NCI-H2029 (cell line): ENCODE measurements around the gene NSMCE4A.
A peak's percentile ranks its signal among the peaks of the same experiment; 100 is the strongest.
"Not testable (repeated sequence)": the region's sequence is repeated elsewhere in the genome, so short reads cannot be mapped to it uniquely, and the experiment has no call there.

Experiments used
- DNase-seq: peaks from one replicate; lab custom pipeline; 2025; lab: John Stamatoyannopoulos, UW

NSMCE4A gene

DNA sequence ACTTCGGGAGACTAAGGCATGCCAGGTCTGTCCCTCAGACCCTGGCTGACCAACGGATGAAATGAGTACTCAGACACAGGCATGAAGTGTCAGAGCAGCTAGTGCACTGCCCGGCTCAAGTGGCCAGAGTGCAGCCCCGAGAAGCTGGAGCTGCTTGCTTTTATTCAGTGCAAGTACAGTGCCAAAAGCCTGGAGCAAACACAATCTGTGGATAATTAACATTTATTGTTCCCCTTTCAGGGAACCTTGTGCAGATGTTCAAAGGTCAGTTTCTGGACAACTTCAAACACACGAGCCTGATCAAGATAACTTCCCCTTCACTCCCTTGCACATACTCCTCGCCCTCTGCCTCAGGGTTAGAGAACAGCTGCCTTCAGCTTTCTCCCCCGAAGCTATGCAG is 39.3 kb downstream of the NSMCE4A start:
- no peak for DNase-seq

DNA sequence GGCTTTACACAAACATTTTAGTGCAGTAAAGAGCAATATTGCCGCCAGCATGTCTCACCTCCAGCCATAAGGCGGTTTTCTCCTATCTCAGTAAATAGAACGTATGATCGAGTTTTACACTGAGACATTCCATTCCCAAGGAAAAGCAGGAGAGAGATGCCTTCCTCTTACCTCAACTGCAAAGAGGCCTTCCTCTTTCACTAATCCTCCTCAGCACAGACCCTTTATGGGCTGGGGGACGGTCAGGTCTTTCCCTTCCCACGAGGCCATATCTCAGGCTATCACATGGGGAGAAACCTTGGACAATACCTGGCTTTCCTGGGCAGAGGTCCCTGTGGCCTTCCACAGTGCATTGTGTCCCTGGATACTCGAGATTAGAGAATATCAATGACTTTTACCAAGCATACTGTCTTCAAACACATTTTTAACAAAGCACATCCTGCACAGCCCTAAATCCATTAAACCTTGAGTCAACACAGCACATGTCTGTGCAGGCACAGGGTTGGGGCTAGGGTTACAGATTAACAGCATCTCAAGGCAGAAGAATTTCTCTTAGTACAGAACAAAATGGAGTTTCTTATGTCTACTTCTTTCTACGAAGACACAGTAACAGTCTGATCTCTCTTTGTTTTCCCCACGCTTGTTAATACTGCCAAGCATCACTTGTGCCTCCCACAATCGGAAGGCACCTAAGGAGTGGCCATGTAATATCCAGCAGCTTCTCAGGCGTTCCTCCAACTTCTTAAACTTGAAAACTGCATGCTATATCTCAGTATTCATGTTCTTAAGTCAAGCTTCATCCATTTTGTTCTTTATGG is 44.5 kb downstream of the NSMCE4A start:
- DNase-seq, result not testable (repeated sequence)

DNA sequence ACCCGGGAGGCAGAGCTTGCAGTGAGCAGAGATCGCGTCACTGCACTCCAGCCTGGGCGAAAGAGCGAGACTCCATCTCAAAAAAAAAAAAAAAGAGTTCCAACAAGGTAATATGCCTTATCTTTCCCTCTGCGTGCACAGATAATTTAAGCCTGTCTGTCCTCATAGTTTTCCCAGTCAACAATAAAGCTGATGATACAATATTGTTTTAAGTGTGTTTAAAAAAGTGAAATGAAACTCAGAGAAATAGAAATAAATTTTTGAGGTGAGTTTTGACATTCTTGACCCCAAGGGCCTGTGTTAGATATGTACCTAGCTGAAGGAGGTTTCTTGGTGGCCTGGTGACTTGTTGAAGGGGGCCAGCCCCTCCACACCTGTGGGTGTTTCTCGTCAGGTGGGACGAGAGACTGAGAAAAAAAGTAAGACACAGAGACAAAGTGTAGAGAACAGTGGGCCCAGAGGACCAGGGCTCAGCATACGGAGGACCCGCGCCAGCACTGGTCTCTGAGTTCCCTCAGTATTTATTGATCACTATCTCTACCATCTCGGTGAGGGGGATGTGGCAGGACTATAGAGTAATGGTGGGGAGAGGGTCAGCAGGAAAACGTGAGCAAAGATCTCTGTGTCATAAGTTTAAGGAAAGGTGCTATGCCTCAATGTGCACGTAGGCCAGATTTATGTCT is 45.3 kb downstream of the NSMCE4A start:
- not testable (repeated sequence) for DNase-seq

DNA sequence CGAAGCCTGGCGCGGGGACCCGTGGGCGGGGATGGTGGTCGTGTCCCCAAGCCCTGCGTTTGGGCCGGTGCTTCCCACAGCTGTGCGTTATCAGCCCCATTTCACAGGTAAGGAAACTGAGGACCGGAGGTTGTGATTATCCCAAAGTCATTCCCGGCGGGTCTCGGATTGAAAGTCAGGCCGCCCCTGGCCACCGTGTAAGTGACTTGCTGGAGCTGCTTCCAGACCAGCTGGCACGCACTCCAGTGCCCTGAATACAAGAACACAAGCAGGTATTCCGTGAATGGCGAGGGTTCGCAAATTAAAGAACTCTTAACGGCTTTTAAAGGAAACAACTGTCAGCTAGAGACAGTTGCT is 46.5 kb downstream of the NSMCE4A start:
- DNase-seq, result no peak

DNA sequence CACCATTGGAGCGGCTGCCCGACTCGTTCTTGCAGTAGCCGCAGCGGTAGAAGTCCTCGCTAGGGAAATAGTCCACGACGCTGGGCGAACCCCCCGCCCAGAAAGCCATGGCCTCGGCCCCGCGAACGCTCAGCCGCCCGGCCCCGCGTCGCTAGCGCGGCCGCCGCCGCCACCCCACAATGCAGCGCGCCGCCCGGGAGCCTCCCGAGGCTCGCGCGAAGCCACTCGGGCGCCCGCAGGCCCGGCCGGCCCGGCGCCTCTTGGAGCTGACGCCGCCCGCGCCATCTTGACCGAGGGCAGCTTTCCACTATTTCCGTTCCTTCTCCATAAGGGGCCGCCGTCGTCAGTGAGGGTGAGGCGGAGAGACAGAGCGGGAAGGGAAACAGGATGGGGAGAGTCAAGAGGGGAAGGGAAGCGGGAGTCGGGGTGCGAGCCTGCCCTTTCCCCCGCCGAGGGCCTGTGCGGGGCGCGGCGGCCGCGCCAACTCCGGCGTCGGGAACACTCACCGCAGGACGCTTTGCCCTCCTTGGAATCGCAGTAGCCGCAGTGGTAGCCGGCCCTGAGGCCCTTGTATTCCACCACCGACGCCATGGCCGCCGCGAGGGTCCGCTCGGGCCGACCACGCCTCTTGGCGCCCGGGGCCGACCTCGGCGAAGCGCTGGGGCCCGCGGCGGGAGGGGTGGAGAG is 47.0 kb downstream of the NSMCE4A start, which contains the start of gene ATE1:
Gene ATE1, minus strand, starts transcription at position 191 of the 687 bp plus-strand sequence. Its CDS starts 82 bp downstream, at position 109.
- DNase-seq, result peak; percentile 58

DNA sequence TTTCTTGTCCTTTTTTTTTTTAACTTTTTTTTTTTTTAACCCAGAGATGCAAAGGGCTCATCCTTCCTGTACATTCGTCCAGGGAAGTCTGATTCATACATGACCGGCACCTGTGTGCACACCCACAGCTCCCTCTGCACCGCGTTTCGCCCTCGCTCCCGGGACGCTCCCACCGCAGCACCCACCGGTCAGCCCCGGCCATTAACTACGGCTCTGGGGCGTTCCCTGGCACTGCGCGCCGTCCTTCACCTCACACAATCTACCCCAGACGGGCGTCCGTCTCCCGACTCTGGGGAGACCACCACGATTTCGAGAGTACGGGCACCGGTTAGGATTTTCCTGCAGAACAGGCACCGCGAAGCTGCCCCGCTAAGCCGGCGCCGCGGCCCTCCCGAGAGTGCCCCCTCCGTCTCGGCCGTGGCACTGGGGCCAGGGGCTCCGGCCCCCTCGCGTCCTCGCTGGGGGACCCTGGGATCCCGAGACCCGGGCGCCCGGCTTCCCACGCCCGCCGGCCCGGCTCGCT is 47.6 kb downstream of the NSMCE4A start:
- DNase-seq, result peak; percentile 9

DNA sequence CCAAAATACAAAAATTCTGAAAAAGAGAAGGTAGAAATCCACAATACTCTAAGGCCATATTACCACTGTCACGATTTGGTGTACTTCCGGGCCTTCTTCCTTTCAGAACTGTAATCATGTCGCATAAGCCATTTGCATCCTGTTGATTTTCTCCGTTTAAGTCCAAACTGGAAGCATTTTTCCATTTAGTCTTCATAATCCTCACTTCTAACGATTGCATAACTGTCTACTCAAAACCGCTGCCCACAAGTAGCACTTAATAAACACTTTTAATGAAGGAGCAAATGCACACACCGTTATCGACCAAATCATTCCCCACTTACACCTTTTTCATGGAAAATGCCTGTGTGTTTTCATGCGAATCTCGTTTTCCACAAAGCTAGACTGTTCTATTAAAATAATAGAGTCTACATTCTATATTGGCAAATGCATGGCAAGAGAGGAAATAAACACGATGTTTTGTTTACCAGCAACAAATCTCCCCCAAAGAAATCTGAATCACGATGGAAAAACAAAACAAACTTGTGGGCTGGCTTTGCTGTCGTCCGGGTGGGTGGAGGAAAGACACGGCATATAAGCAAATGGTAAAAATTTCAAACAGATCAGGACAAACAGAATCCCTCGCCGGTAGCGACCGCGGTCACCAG is 48.2 kb downstream of the NSMCE4A start:
- DNase-seq, result no peak

DNA sequence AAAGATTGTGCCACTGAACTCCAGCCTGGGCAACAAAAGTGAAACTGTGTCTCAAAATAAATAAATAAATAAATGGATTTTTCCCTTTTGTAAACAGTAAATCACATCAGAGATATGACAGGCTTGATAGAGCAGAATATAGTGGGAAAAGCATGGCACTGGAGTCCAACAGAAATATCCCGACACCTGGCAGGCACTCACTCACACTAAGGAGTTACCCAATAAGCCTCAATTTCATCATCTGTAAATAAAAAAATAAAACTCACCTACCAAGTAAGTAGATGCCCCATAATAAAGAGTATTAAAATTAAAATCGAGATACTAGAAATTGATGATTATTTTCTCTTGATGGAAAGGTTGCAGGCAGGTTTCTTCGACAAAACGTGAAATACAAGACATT is 48.9 kb downstream of the NSMCE4A start:
- DNase-seq, result no peak

DNA sequence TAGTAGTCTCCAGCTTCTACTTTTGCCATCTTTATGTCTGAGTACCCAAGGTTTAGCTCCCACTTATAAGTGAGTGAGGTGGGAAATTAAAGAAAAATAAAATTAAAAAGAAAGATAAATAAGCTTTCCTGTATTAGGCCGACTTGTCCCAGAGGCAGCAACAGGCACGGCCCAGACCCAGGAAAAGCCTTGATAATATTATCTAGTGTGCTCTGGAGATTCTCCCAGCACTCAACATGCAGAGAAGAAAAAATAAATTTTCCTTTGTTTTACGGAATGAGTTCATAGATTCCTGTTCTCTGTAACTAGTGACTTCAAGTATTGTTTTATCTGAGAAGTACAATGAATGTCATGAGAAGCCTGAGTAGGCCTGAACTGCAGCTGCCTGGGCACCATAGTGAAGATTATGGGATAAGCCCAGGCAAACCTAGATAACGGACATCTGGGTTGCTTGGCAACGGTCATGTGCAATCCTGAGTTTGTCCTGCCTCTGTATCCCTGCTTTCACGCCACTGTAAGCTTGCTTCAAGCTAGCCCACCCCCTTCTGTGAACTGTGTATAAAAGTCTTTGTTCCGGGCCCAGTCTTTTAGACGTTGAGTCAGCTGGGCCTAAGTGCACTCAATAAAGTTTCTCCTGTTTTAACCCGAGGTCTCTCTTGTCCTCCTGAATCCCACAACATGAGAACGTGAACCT is 53.6 kb downstream of the NSMCE4A start:
- no peak for DNase-seq

DNA sequence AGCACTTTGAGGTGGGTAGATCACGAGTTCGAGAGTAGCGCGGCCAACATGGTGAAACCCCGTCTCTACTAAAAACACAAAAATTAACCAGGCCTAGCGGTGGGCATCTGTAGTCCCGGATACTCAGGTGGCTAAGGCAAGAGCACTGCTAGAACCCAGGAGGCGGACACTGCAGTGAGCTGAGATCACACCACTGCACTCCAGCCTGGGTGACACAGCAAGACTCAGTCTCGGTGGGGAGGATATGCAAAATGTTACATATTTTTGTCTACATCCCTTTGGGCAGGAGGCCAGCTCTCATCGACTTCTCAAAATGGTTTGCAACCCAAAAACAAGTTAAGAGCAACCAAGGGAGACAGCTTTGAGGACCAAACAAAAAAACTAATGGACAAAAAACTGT is 55.4 kb downstream of the NSMCE4A start:
- no peak for DNase-seq

DNA sequence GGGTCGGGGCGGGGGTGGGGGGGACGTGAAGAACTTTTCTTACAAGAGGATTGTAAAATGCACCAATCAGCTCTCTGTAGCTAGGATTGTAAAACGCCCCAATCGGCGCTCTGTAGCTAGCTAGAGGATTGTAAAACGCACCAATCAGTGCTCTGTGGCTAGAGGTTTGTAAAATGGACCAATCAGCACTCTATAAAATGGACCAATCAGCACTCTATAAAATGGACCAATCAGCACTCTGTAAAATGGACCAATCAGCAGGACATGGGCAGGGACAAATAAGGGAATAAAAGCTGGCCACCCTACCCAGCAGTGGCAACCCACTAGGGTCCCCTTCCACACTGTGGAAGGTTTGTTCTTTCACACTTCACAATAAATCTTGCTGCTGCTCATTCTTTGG is 56.2 kb downstream of the NSMCE4A start:
- not testable (repeated sequence) for DNase-seq

DNA sequence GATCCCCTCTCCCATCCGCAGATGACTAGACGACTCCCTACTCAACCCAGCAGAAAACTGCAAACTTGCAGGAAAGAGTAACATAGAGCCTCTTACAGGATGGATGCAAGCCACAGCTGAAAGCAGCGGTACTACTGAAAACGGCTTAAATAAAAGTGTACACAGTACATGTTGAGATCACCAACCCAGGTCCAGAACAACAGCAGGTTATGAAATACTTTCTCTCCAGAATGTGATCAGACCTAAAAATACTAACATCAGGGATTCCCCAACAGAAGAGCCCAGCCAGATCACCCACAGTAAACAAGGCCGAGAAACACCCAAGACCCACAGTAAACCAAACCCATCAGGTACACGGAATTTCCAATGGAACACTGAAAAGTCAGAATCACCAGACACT is 60.4 kb downstream of the NSMCE4A start:
- DNase-seq, result no peak

DNA sequence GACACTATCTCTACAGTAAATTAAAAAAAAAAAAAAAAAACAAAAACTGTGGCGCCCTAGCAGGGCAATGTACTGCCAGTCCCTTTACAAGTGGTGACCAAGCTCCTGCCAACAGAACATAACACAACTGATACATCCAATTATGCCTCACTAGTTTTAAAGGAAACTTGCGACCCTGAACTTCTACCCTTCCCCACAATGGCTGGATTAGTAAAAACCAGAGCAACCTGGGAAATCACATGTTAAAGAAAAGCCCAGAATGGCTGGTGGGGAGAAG is 63.7 kb downstream of the NSMCE4A start:
- no peak for DNase-seq

DNA sequence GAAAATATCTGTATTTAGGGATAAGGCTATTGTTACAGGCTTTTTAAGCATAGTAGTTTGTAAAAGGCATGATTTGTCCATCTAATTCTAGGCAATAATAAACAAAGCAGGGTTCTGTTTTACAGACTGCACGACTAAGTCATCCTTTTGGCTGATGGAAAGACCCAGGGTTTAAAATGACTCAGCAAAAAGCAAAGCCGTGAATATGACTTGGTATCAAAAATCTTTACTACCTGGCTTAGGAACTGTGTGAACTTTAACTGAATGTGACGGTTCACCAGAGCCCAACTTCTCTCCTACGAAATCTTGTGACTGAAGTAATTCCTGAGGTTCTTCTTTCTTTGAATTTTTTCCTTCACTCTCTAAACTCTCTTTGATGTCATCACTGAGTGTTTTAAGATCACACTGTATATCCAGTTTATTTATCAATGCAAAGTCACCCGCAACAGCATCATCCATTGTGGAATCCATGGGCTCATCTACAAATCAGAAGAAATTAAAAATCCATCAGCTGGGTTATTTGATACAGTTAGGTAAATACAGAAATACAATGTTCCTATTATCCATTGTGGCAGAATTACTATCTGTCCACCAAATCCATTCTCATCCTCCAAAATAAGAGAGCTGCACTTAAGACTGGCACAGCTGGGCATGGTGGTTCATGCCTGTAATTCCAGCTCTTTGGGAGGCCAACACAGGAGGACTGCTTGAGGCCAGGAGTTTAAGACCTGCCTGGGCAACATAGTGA is 64.2 kb downstream of the NSMCE4A start:
- no peak for DNase-seq
